Mucosa of rectum (tissue), 2 donors: ENCODE measurements around the gene CACNB2.

ENCODE experiments used
- H3K27ac ChIP-seq, 2 donors: one replicate each; pipeline ENCODE4 v1.7.0; 2013; ENCODE audit warnings: inconsistent platforms in 2 of 2, low read depth in 2 of 2, low read length in 2 of 2
- H3K27me3 ChIP-seq, 2 donors: one replicate each; pipeline ENCODE4 v1.7.0; 2013; ENCODE audit warnings: low read length in 2 of 2; ENCODE audit not compliant: control insufficient read depth in 2 of 2, insufficient read depth in 2 of 2
- H3K36me3 ChIP-seq, 2 donors: one replicate each; pipeline ENCODE4 v1.7.0; 2013; ENCODE audit warnings: low read length in 2 of 2; ENCODE audit not compliant: control insufficient read depth in 2 of 2, insufficient read depth in 2 of 2
- H3K4me1 ChIP-seq, 2 donors: one replicate each; pipeline ENCODE4 v1.7.0; 2013; ENCODE audit warnings: low read length in 2 of 2, mild to moderate bottlenecking in 1 of 2; ENCODE audit not compliant: control insufficient read depth in 2 of 2, insufficient read depth in 2 of 2
- H3K4me3 ChIP-seq, 2 donors: one replicate each; pipeline ENCODE4 v1.7.0; 2013; ENCODE audit warnings: low read length in 2 of 2
- H3K9ac ChIP-seq, 2 donors: one replicate each; pipeline ENCODE4 v1.7.0; 2013; ENCODE audit warnings: low read length in 2 of 2, low read depth in 1 of 2, mild to moderate bottlenecking in 1 of 2
- H3K9me3 ChIP-seq, 2 donors: one replicate each; pipeline ENCODE4 v1.7.0; 2013; ENCODE audit warnings: low read length in 2 of 2; ENCODE audit not compliant: control insufficient read depth in 2 of 2
- donor health status: healthy.
- donor health status: Normal muscosa, but diverticular disease.

The CACNB2 gene

GRCh38 chr10:18268005-18268404 is 127.8 kb downstream of the CACNB2 start:
- Histone ChIP-seq H3K9ac (no peak overlapping the region), H3K27ac (no peak overlapping the region), H3K36me3 (no peaks in the 10 kb centered on the region), H3K9me3 (no peaks in the 10 kb centered on the region), H3K27me3 (no peaks in the 10 kb centered on the region), H3K4me1 (no peaks in the 10 kb centered on the region), H3K4me3 (no peak overlapping the region)

- Histone ChIP-seq H3K9me3 (no peaks in the 10 kb centered on the region), H3K36me3 (no peaks in the 10 kb centered on the region)
Observed at GRCh38 chr10:18271491-18271890, 131.3 kb downstream of the CACNB2 start.

GRCh38 chr10:18273039-18273438 is 132.8 kb downstream of the CACNB2 start:
- H3K9ac ChIP-seq, result no peak overlapping the region
- no peaks in the 10 kb centered on the region for H3K27me3 ChIP-seq
- H3K9me3 ChIP-seq, result no peaks in the 10 kb centered on the region
- no peaks in the 10 kb centered on the region for H3K36me3 ChIP-seq
- no peaks in the 10 kb centered on the region for H3K4me1 ChIP-seq
- no peak overlapping the region for H3K4me3 ChIP-seq
- no peak overlapping the region for H3K27ac ChIP-seq

More at GRCh38 chr10:18271491-18271890, 131.3 kb downstream of the CACNB2 start:
- no peak overlapping the region for H3K4me3 ChIP-seq
- H3K4me1 ChIP-seq, result no peaks in the 10 kb centered on the region
- no peak overlapping the region for H3K27ac ChIP-seq
- H3K9ac ChIP-seq, result no peak overlapping the region
- no peaks in the 10 kb centered on the region for H3K27me3 ChIP-seq

GRCh38 chr10:18278181-18278580 is 138.0 kb downstream of the CACNB2 start:
- no peaks in the 10 kb centered on the region for H3K36me3 ChIP-seq
- no peaks in the 10 kb centered on the region for H3K9me3 ChIP-seq
- no peak overlapping the region for H3K9ac ChIP-seq
- H3K27ac ChIP-seq, result no peak overlapping the region
- H3K4me1 ChIP-seq, result no peaks in the 10 kb centered on the region
- no peak overlapping the region for H3K4me3 ChIP-seq
- H3K27me3 ChIP-seq, result no peaks in the 10 kb centered on the region

- no peaks in the 10 kb centered on the region for H3K4me1 ChIP-seq
Observed at GRCh38 chr10:18279173-18279572, 138.9 kb downstream of the CACNB2 start.

GRCh38 chr10:18282094-18282493 is 141.9 kb downstream of the CACNB2 start:
- H3K4me3 ChIP-seq, result no peak overlapping the region
- H3K27ac ChIP-seq, result no peak overlapping the region
- no peaks in the 10 kb centered on the region for H3K4me1 ChIP-seq
- H3K9ac ChIP-seq, result no peak overlapping the region
- H3K36me3 ChIP-seq, result no peaks in the 10 kb centered on the region
- no peaks in the 10 kb centered on the region for H3K9me3 ChIP-seq
- no peaks in the 10 kb centered on the region for H3K27me3 ChIP-seq

More at GRCh38 chr10:18279173-18279572, 138.9 kb downstream of the CACNB2 start:
- Histone ChIP-seq H3K9me3 (no peaks in the 10 kb centered on the region), H3K4me3 (no peak overlapping the region), H3K27me3 (no peaks in the 10 kb centered on the region), H3K36me3 (no peaks in the 10 kb centered on the region), H3K27ac (no peak overlapping the region), H3K9ac (no peak overlapping the region)

GRCh38 chr10:18290651-18291313 is 150.6 kb downstream of the CACNB2 start:
- H3K9me3 ChIP-seq, result no peaks in the 10 kb centered on the region
- H3K4me1 ChIP-seq, result no peaks in the 10 kb centered on the region
- no peak overlapping the region for H3K27ac ChIP-seq
- H3K36me3 ChIP-seq, result no peaks in the 10 kb centered on the region
- H3K4me3 ChIP-seq, result no peak overlapping the region
- no peak overlapping the region for H3K9ac ChIP-seq
- no peaks in the 10 kb centered on the region for H3K27me3 ChIP-seq

- no peak overlapping the region for H3K9ac ChIP-seq
- H3K36me3 ChIP-seq, result no peaks in the 10 kb centered on the region
- no peak overlapping the region for H3K4me3 ChIP-seq
- H3K27ac ChIP-seq, result no peak overlapping the region
- H3K27me3 ChIP-seq, result no peaks in the 10 kb centered on the region
- no peaks in the 10 kb centered on the region for H3K4me1 ChIP-seq
- H3K9me3 ChIP-seq, result no peaks in the 10 kb centered on the region
Observed at GRCh38 chr10:18293536-18294510, 153.6 kb downstream of the CACNB2 start.

GRCh38 chr10:18294633-18295032 is 154.4 kb downstream of the CACNB2 start:
- no peaks in the 10 kb centered on the region for H3K36me3 ChIP-seq
- H3K9ac ChIP-seq, result no peak overlapping the region
- H3K27me3 ChIP-seq, result no peaks in the 10 kb centered on the region
- no peak overlapping the region for H3K27ac ChIP-seq
- no peaks in the 10 kb centered on the region for H3K9me3 ChIP-seq
- H3K4me1 ChIP-seq, result no peaks in the 10 kb centered on the region
- H3K4me3 ChIP-seq, result no peak overlapping the region

GRCh38 chr10:18297659-18298058 is 157.4 kb downstream of the CACNB2 start:
- Histone ChIP-seq H3K4me1 (no peaks in the 10 kb centered on the region), H3K9me3 (no peaks in the 10 kb centered on the region), H3K36me3 (no peaks in the 10 kb centered on the region), H3K9ac (no peak overlapping the region), H3K4me3 (no peak overlapping the region), H3K27ac (no peak overlapping the region), H3K27me3 (no peaks in the 10 kb centered on the region)
